Kidney (tissue), 14 donors: ENCODE results near the gene ADAMTS9. TPM values are rescaled to one million over a fixed set of nuclear protein-coding genes. Genes with fewer than 3 reads are reported as not detected.
A peak's percentile ranks its signal among the peaks of the same experiment; 100 is the strongest.

ENCODE experiments used
- DNase-seq, 5 donors: peaks; one replicate each; pipeline ENCODE4 v3.0.0-alpha.2; 2013 to 2020
- FAIRE-seq: peaks from 2 replicates; lab custom pipeline; 2012; peaks lifted over from hg19 to GRCh38; lab: Jason Lieb, UNC
- H3K27ac ChIP-seq, 2 donors: one replicate each; pipeline ENCODE4 v1.7.0; 2013; ENCODE audit warnings: low read depth in 2 of 2, low read length in 2 of 2, inconsistent platforms in 1 of 2
- H3K27me3 ChIP-seq: one replicate; pipeline ENCODE4 v1.7.1; 2013; ENCODE audit warnings: low read length, inconsistent platforms; ENCODE audit not compliant: control insufficient read depth, insufficient read depth
- H3K36me3 ChIP-seq, 3 donors: one replicate each; pipeline versions ENCODE4 v1.7.0 to v1.7.1; 2013; ENCODE audit warnings: low read length in 3 of 3, control low read depth in 1 of 3, inconsistent platforms in 1 of 3; ENCODE audit not compliant: insufficient read depth in 3 of 3, control insufficient read depth in 2 of 3
- H3K4me1 ChIP-seq, 3 donors: one replicate each; pipeline versions ENCODE4 v1.7.0 to v1.7.1; 2013; ENCODE audit warnings: low read length in 3 of 3, inconsistent platforms in 1 of 3, low read depth in 1 of 3; ENCODE audit not compliant: control insufficient read depth in 2 of 3, insufficient read depth in 2 of 3
- H3K4me3 ChIP-seq, 3 donors: one replicate each; pipeline versions ENCODE4 v1.7.0 to v1.8.1; 2013; ENCODE audit warnings: low read length in 3 of 3, control low read depth in 1 of 3, inconsistent platforms in 1 of 3
- H3K9ac ChIP-seq, 3 donors: one replicate each; pipeline versions ENCODE4 v1.7.0 to v1.7.1; 2013; ENCODE audit warnings: low read length in 3 of 3, control low read depth in 1 of 3, inconsistent platforms in 1 of 3
- H3K9me3 ChIP-seq, 3 donors: one replicate each; pipeline versions ENCODE4 v1.7.0 to v1.7.1; 2013; ENCODE audit warnings: low read length in 3 of 3, control low read depth in 1 of 3, inconsistent platforms in 1 of 3; ENCODE audit not compliant: control insufficient read depth in 2 of 3, insufficient read depth in 1 of 3
- CTCF ChIP-seq: IDR thresholded peaks from 3 replicates; pipeline ENCODE4 v1.5.1; 2012; ENCODE audit warnings: mild to moderate bottlenecking, moderate library complexity, borderline replicate concordance; ENCODE audit not compliant: insufficient read depth; ENCODE audit errors: extremely low read depth
- intact Hi-C: fragments of 100-400 bp; cut with DNase I; formaldehyde crosslinking; loops from one replicate; pipeline ENCODE4 v1.11.1; 2022
- polyA plus RNA-seq: library from polyadenylated mRNA; stranded (reverse); fragments of 350-450 nt; fragmentation: Illumina TruSeq; extraction: RNeasy Lipid Tissue Mini Kit (QIAGEN cat#74804); gene quantifications from one replicate; pipeline ENCODE4 v1.2.3, GENCODE V29; 2014; ENCODE audit warnings: low read depth, low replicate concordance; ENCODE audit not compliant: insufficient read depth
- total RNA-seq: library from RNA; stranded (reverse); fragmentation: NEBNext Ultra II Directional; extraction: Animal tissue kit (Norgen Biotek cat#: 25700); gene quantifications from one replicate; pipeline ENCODE4 v1.2.1, GENCODE V29; 2021
- donor health status: control.
- donor health status: control.
- donor health status: control.
- donor health status: control.
- donor health status: control.
- donor health status: DM: yes; HTN: yes; CAD: no.
- donor health status: Normal renal cell carcinoma (clear cell type).

The ADAMTS9 gene
- total and polyA plus RNA-seq, 2 donors from 2014 or later, result 25.0 to 117 TPM

- peak overlapping the region; percentile 92 to 97 (median 97) for H3K4me3 ChIP-seq
- intact Hi-C loops, result no loop called here
- DNase-seq (peak; percentile 66 to 92 (median 80)), FAIRE-seq (no peak)
- H3K27me3 ChIP-seq, result no peaks in the 10 kb centered on the region
- H3K36me3 ChIP-seq, result peaks cover 5 to 10% (median 9%) of the 10 kb centered on the region in 3 donors
- peaks cover 0 to 16% (median 7%) of the 10 kb centered on the region in 3 donors for H3K4me1 ChIP-seq
- H3K9me3 ChIP-seq, result no peaks in the 10 kb centered on the region
- TF ChIP-seq CTCF, result no peak
- H3K27ac ChIP-seq, result peak overlapping the region; percentile 98 to 99
- peak overlapping the region; percentile 73 to 100 (median 99) for H3K9ac ChIP-seq
Measured at GRCh38 chr3:64684715-64685261, 3.0 kb downstream of the ADAMTS9 start.

GRCh38 chr3:64681827-64682226 lies 6.0 kb downstream of the ADAMTS9 start:
- H3K9ac ChIP-seq, result no peak overlapping the region
- H3K27ac ChIP-seq, result peak overlapping the region in 1 of 2 donors; percentile 2
- no peak for TF ChIP-seq CTCF
- H3K4me3 ChIP-seq, result no peak overlapping the region
- no peaks in the 10 kb centered on the region for H3K9me3 ChIP-seq
- H3K4me1 ChIP-seq, result peaks cover 0 to 16% (median 12%) of the 10 kb centered on the region in 3 donors
- FAIRE-seq, result no peak
- no peak for DNase-seq
- peaks cover 7 to 15% (median 13%) of the 10 kb centered on the region in 3 donors for H3K36me3 ChIP-seq
- intact Hi-C loops, result no loop called here
- no peaks in the 10 kb centered on the region for H3K27me3 ChIP-seq

GRCh38 chr3:64681015-64681414 lies 6.8 kb downstream of the ADAMTS9 start:
- DNase-seq, result no peak
- peaks cover 7 to 17% (median 15%) of the 10 kb centered on the region in 3 donors for H3K36me3 ChIP-seq
- H3K9ac ChIP-seq, result no peak overlapping the region
- no peaks in the 10 kb centered on the region for H3K27me3 ChIP-seq
- H3K4me1 ChIP-seq, result peaks cover 0 to 16% (median 12%) of the 10 kb centered on the region in 3 donors
- no peak overlapping the region for H3K27ac ChIP-seq
- TF ChIP-seq CTCF, result no peak
- intact Hi-C loops, result no loop called here
- H3K4me3 ChIP-seq, result no peak overlapping the region
- no peak for FAIRE-seq
- H3K9me3 ChIP-seq, result no peaks in the 10 kb centered on the region
